Vagina (tissue), 2 donors: ENCODE data around the gene CAMKMT.

Experiments
- CTCF ChIP-seq, 3 experiments: fragments of 450-650 bp in 2 of 3; fragments of 200-600 bp in 1 of 3; sonication (generic) in 1 of 3; IDR thresholded peaks; one replicate each; pipeline ENCODE4 v1.5.1; 2017 to 2019; ENCODE audit warnings: antibody characterized with exemption in 3 of 3, mild to moderate bottlenecking in 2 of 3, moderate library complexity in 2 of 3
- POLR2A ChIP-seq, 2 donors: fragments of 450-650 bp; IDR thresholded peaks; one replicate each; pipeline ENCODE4 v1.6.1; 2017; ENCODE audit warnings: antibody characterized with exemption in 2 of 2, mild to moderate bottlenecking in 2 of 2, moderate library complexity in 2 of 2
- POLR2AphosphoS5 ChIP-seq, 2 donors: sonication (generic); formaldehyde crosslinking; IDR thresholded peaks; one replicate each; pipeline ENCODE4 v1.9.0; 2017; ENCODE audit warnings: antibody characterized with exemption in 2 of 2, mild to moderate bottlenecking in 2 of 2, low read depth in 1 of 2; ENCODE audit not compliant: insufficient read depth in 1 of 2

GRCh38 chr2:44570271-44570670 is 208.5 kb downstream of the CAMKMT start:
- TF ChIP-seq CTCF (IDR thresholded peaks at IDR 0.05) (no peak), POLR2AphosphoS5 (IDR thresholded peaks at IDR 0.05; ENCODE audit: insufficient read depth in 1 of 2, low read depth in 1 of 2) (no peak), POLR2A (IDR thresholded peaks at IDR 0.05) (no peak)
